T-helper 22 cell (primary cell): ENCODE measurements around the gene SLC22A25.
"Not testable (repeated sequence)": the region's sequence is repeated elsewhere in the genome, so short reads cannot be mapped to it uniquely, and the experiment has no call there.

Experiments
- DNase-seq: peaks from one replicate; pipeline ENCODE4 v3.0.0-alpha.2; 2020; ENCODE audit warnings: low read depth

Gene SLC22A25

DNA sequence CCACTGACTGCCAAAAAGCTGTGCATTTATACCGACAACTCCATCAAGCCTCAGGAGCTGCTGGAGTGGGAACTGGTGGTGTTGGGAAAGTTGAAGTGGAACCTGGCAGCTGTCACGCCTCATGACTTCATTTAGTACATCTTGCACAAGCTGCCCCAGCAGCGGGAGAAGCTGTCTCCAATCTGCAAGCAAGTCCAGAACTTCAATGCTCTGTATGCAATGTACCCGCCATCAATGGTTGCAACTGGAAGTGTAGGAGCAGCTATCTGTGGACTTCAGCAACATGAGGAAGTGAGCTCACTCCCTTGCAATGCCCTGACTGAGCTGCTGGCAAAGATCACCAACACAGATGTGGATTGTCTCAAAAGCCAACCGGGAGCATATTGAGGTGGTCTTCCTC is at the start of gene SLC22A25:
SLC22A25 (minus strand) TSS at position 67 of the 400 bp plus-strand sequence. CDS start 13,947 bp downstream, outside the sequence.
- no peak for DNase-seq

DNA sequence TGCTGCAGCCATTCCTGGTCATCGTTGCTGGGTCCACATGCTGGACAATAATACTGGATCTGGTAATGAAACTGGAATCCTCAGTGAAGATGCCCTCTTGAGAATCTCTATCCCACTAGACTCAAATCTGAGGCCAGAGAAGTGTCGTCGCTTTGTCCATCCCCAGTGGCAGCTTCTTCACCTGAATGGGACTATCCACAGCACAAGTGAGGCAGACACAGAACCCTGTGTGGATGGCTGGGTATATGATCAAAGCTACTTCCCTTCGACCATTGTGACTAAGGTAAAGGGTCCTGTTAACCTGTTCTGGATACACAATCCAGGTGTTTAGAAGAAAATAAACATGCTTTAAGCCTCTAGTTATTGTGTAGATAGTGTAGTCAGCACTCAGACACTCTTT is 46.9 kb upstream of the SLC22A25 start:
- no peak for DNase-seq

- DNase-seq, result no peak
Observed at GRCh38 chr11:63289658-63290057, 46.3 kb upstream of the SLC22A25 start.

DNA sequence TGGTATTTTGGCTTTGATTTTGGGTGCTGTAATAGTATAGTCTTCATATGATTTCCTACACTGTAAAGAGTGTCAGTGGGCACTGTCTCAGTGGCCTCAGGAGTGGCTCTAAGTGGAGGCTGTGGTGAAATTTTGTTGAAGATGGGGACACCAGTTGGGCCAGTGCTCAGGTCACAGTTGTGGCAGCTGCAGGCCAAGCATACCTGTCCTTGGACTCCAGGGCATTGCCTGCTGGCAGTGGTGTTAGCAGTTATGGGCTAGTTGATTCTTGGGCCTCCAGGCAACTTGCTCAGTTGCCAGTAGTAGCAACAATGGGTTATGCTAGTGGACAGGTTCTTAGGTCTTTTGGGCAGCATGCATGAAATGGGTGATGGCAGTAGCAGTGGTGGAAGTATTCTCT is 39.2 kb upstream of the SLC22A25 start:
- no peak for DNase-seq

GRCh38 chr11:63280920-63281319 is 37.5 kb upstream of the SLC22A25 start:
- no peak for DNase-seq

DNA sequence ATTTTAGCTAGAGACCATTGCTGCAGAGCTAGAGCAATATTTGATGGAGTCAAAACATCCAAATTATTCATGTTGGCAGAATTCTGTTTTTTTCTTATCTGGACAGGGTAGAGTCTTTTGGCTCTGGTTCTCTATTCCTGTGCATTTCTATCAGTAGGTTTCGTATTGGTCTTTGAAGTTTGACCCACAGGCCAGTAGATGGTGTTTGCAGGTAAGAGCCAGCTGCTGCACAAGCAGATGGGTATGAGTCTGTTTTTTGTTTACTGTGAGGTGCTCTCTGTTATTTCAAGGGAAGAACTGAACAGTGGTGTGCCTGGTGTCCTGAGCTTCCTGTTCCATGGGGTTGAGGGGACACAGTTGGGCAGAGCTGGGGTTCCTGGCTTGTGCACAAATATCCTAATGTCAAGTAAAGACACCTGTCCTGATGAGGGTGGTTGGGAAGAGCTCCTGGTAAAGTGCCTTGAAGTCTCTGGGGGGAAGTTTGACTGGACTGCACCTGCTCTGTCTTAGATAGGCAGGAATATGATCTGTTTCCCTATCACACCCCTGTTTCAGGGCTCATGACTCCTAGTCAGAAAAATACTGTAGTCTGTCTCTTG is 34.0 kb upstream of the SLC22A25 start:
- no peak for DNase-seq

GRCh38 chr11:63274776-63275175 is 31.4 kb upstream of the SLC22A25 start:
- no peak for DNase-seq

DNA sequence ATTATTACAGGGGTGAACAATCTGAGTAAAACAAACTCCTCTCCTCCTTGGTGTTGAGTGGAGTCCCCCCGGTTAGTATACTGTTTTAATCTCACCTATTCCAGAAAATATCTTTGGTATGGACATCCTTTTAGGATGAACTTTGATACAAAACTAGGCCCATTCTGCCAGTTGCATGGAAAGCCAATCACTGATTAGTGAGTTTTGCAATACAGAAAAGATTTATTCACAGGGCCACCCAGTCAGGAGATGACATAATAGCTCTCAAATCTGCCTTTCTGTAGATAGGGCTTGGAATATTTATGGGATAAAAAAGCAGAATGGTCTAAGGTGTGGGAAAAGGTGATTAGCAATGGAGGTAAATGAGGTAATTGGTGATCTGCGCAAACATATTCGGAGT is 30.3 kb upstream of the SLC22A25 start:
- DNase-seq, result no peak

GRCh38 chr11:63262547-63262946 is 19.1 kb upstream of the SLC22A25 start:
- no peak for DNase-seq

- DNase-seq, result no peak
Observed at GRCh38 chr11:63251312-63251711, 7.9 kb upstream of the SLC22A25 start.

DNA sequence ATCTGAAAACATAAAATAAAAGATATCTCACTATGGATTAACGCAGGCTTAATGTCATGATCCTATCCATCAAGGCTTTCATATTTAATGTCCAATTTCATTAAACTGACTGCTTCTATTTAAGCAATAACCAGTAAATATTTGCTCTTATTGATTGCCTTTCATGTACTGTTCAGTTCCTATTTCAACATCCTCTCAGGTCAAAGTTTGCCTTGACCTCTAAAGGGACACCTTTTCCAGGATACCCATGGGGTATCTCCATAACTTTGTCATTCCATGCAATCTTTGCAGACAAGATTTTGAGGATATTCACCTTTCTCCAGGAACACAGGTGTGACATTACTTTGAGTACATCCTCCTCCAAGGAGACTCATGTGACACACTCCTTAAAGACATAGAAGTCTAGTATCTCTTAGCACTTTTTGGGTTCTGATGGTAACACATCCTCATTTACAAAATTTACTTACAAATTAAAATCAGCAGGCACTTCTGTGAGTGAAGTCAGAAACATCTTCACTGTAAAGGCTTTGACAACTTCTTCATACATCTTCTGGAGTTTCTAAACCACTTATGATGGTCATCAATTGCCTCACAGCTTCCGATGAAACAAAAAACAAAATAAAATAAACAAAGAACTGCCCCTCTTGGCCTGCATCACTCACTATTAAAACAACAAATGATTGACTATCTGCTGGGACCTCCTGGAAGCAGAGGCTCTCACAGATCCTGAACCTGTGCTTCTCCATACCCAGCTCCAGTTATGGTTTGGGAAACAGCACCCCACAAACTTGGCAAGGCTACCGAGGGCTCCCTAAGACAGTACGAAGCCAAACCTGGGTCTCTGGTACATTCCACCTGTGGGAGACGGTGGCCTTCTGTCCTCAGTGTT is 7.0 kb upstream of the SLC22A25 start:
- DNase-seq, result no peak

- DNase-seq, result no peak
Observed at GRCh38 chr11:63248966-63249365, 5.6 kb upstream of the SLC22A25 start.

GRCh38 chr11:63247237-63248002 is 4.0 kb upstream of the SLC22A25 start:
- DNase-seq, result not testable (repeated sequence)

GRCh38 chr11:63246045-63246444 is 2.6 kb upstream of the SLC22A25 start:
- no peak for DNase-seq

DNA sequence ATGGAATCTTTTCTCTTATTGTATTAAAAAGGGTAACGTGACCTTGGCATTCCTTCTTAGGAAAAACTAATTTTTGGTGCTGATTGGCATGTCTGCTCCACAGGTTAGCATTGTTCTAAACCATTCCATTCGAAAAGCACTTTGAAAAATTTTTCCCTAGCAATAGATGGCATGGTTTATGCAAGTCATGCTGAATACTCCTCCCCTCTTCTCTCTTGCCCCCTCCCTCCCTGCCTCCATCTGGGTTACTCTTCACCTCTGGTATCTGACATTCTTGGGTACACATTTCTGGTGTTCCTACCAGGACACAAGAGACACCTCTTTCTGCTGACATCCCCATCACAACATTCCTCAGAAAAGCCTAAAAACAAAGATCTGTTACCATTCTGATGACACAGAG is 1.5 kb upstream of the SLC22A25 start:
- no peak for DNase-seq

DNA sequence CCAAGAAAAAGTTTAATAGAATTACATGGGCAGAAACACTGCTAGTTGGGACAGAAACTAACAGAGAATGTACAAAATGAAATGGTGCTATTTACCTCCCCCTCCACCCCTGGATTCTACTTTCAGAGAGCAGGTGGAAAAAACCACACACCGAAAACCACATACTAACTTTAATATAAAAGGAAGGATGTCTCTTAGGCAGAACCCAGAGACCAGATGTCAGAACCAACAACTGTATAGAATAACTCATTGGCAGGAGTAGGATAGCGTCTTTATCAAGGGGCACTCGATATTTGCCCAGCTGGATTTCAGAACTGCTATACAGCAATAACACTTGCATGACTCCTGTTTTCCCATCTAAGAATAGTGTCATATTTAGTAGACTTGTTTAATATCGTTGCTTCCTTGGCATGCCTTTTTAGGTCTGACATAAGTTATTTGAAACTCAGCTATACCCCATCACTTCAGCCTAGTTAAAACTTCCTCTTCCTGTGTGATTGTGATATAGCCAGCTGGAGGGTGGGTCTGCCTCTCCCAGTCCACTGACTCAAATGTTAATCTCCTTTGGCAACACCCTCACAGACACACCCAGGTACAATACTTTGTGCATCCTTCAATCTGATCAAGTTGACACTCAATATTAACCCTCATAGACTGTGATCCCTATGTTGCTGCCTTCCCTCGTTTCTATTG is 1.2 kb downstream of the SLC22A25 start:
- no peak for DNase-seq

DNA sequence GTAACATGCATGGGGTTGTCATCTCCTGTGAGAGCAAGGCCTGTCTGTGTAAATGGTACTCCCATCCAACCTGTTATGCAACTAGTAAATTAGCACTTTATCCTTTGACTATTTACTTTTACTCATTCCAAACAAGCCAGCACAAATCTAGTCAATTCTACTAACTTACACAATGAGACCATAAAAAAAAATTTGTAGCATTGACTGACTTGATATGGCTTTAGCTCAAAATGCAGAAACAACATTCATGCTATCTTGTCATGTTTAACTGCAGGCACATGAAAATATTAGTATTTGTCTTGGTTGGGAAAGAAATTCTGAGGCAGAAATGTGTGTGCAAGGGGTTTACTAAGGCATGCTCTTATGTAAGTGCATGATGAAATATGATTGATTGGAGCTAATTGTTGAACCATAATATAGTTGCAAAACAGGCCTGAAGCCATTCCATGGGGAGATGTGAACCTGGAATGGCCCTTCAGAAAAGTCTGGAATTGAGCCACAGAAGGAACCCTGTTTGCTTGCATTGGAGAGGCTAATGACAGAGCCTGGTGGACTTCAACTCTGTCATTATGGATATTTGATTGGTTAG is 2.5 kb downstream of the SLC22A25 start:
- DNase-seq, result no peak

- DNase-seq, result no peak
Observed at GRCh38 chr11:63240098-63240497, 3.3 kb downstream of the SLC22A25 start.

DNA sequence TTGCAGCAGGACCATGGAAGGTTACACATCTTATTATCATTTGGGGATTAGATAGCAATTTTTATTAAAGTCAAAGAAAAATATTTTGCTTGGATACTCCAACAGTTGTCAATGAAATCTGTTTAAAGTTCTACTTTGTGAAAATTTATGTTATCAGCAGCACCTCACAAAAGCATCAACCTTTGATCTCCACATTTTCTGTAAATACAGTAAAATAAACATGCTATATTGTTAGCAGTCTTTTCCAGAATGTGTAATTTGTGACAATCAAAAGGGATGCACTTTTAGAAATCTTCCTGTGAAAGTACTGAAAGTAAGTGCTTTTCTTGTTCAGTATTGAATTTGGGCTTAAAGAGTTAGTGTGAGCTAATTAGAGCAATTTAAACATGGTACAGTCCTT is 4.1 kb downstream of the SLC22A25 start:
- DNase-seq, result no peak

DNA sequence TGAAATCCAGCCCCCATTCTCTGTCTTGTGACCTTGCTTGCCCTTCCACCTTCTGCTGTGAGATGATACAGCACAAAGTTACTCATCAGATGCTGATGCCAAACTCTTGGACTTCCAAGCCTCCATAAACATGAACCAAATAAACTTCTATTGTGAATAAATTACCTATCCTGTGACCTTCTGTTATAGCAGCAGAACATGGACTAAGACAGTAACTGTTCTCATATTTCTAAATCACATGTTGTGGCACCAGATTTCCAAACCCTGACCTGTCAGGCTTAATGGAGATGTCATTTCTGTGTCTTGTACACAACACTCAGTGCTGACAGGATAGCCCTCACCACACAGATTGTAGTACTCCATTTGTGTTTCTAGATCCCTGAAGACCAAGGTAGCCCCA is 6.0 kb downstream of the SLC22A25 start:
- no peak for DNase-seq
